H1 (cell line): ENCODE results near the gene NMRK1. TPM values are rescaled to one million over a fixed set of nuclear protein-coding genes. Genes with fewer than 3 reads are reported as not detected.

Source experiments
- CHD1 ChIP-seq: IDR thresholded peaks from 2 replicates; pipeline ENCODE4 v1.6.1; 2012; ENCODE audit warnings: low read depth, low read length, improper control_type of control experiment
- CHD7 ChIP-seq: fragments of 300-600 bp; sonication (generic); IDR thresholded peaks from 2 replicates; pipeline ENCODE4 v1.7.1; 2012; ENCODE audit warnings: low read length, moderate library complexity, mild to moderate bottlenecking, inconsistent platforms; ENCODE audit not compliant: insufficient replicate concordance
- CTCF ChIP-seq, 3 experiments: IDR thresholded peaks; 1 replicate in 2 of 3; 2 replicates in 1 of 3; pipeline versions ENCODE4 v1.5.1 to v1.6.1; 2011; ENCODE audit warnings: low read length in 3 of 3, mild to moderate bottlenecking in 3 of 3, inconsistent platforms in 2 of 3, low read depth in 1 of 3, moderate library complexity in 1 of 3; ENCODE audit not compliant: insufficient read depth in 1 of 3; ENCODE audit errors: control extremely low read depth in 1 of 3
- RBBP5 ChIP-seq: IDR thresholded peaks from 2 replicates; pipeline ENCODE4 v1.7.1; 2012; ENCODE audit warnings: low read depth, mild to moderate bottlenecking, inconsistent platforms, low read length, moderate library complexity, borderline replicate concordance
- RFX5 ChIP-seq: IDR thresholded peaks from 2 replicates; pipeline ENCODE4 v1.6.1; 2011; ENCODE audit warnings: low read depth, low read length, improper control_type of control experiment, borderline replicate concordance
- polyA plus RNA-seq, 7 experiments: library from polyadenylated mRNA; depleted of rRNA in 3 of 7; stranded (reverse) in 5 of 7; unstranded in 2 of 7; fragments of >200 nt in 5 of 7; fragments of 200-250 nt in 2 of 7; gene quantifications; 1 replicate in 5 of 7; 2 replicates in 1 of 7; 4 replicates in 1 of 7; pipeline versions ENCODE4 v1.2.1 to v1.2.3, GENCODE V29; 2011 to 2013; ENCODE audit warnings: missing spikeins in 2 of 7, mixed read lengths in 2 of 7
- total RNA-seq: library from RNA; stranded (reverse); fragmentation: NEBNext Ultra II Directional; extraction: Animal tissue kit (Norgen Biotek cat#: 25700); gene quantifications from 2 replicates; pipeline ENCODE4 v1.2.1, GENCODE V29; 2021

NMRK1 gene
- total and polyA plus RNA-seq, 2 of the 8 experiments (the other 6 are each of a cell fraction or from before 2014, with no cell fraction given) = 5.8 to 8.1 TPM

- TF ChIP-seq CHD7 (no peak), RFX5 (no peak), CTCF (IDR thresholded peaks at IDR 0.05; ENCODE audit: control extremely low read depth in 1 of 3, insufficient read depth in 1 of 3, low read depth in 1 of 3, low read length in 3 of 3) (no peak), CHD1 (no peak), RBBP5 (no peak)
These were observed 16.3 kb downstream of the NMRK1 start (continued) for GRCh38 chr9:75071530-75072122.
